Stomach (tissue), 9 donors: ENCODE results near the gene LAGE3. TPM values are rescaled to one million over a fixed set of nuclear protein-coding genes. Genes with fewer than 3 reads are reported as not detected.
A peak's percentile ranks its signal among the peaks of the same experiment; 100 is the strongest.

Source experiments
- DNase-seq, 2 donors: peaks; one replicate each; pipeline versions ENCODE4 v3.0.0 to v3.0.0-alpha.2; 2013 to 2019
- H3K27ac ChIP-seq, 5 donors: fragments of 200-600 bp in 4 of 5; sonication (generic) in 4 of 5; one replicate each; pipeline ENCODE4 v1.5.1; 2013 to 2019; ENCODE audit warnings: mild to moderate bottlenecking in 1 of 5, moderate library complexity in 1 of 5
- H3K27me3 ChIP-seq, 3 donors: fragments of 200-600 bp; sonication (generic); one replicate each; pipeline ENCODE4 v1.5.1; 2017 to 2019; ENCODE audit warnings: mixed run types in 1 of 3
- H3K36me3 ChIP-seq, 4 donors: fragments of 200-600 bp; sonication (generic); 1 replicate in 3 of 4; 2 replicates in 1 of 4; pipeline ENCODE4 v1.5.1; 2016 to 2019
- H3K4me1 ChIP-seq, 4 donors: fragments of 200-600 bp; sonication (generic); one replicate each; pipeline ENCODE4 v1.5.1; 2016 to 2019
- H3K4me3 ChIP-seq, 4 donors: fragments of 200-600 bp; sonication (generic) in 3 of 4; one replicate each; pipeline ENCODE4 v1.5.1; 2016 to 2019; ENCODE audit warnings: mild to moderate bottlenecking in 1 of 4
- H3K9me3 ChIP-seq, 4 donors: fragments of 200-600 bp; sonication (generic); one replicate each; pipeline ENCODE4 v1.5.1; 2016 to 2019
- CTCF ChIP-seq, 7 experiments: fragments of 450-650 bp in 4 of 7; fragments of 200-600 bp in 3 of 7; sonication (generic) in 3 of 7; IDR thresholded peaks; one replicate each; pipeline ENCODE4 v1.5.1; 2016 to 2019; ENCODE audit warnings: antibody characterized with exemption in 7 of 7, control low read depth in 2 of 7, mild to moderate bottlenecking in 1 of 7
- EP300 ChIP-seq: sonication (generic); formaldehyde crosslinking; IDR thresholded peaks from one replicate; pipeline ENCODE4 v1.6.1; 2017; ENCODE audit warnings: antibody characterized with exemption
- POLR2A ChIP-seq, 4 donors: fragments of 450-650 bp; IDR thresholded peaks; one replicate each; pipeline ENCODE4 v1.6.1; 2016; ENCODE audit warnings: antibody characterized with exemption in 4 of 4, control low read depth in 2 of 4, mild to moderate bottlenecking in 1 of 4, moderate library complexity in 1 of 4
- POLR2AphosphoS5 ChIP-seq, 3 donors: sonication (generic); formaldehyde crosslinking; IDR thresholded peaks; one replicate each; pipeline ENCODE4 v1.6.1; 2016; ENCODE audit warnings: antibody characterized with exemption in 3 of 3
- WGBS, 5 donors: extraction: QIAGEN DNeasy Blood & Tissue Kit in 3 of 5; methylation state at CpG; one replicate each; pipeline versions ENCODE4 v1.1.5 to v1.1.7; 2013 to 2018; 5-methylcytosine and 5-hydroxymethylcytosine counted together
- intact Hi-C: fragments of 100-400 bp; cut with DNase I; formaldehyde crosslinking; loops from one replicate; pipeline ENCODE4 v1.15.1; 2023; ENCODE audit warnings: low total_unique reads
- polyA plus RNA-seq, 3 donors: library from polyadenylated mRNA; stranded (reverse); fragments of 200-250 nt; gene quantifications; one replicate each; pipeline ENCODE4 v1.2.3, GENCODE V29; 2013
- total RNA-seq, 5 donors: library from RNA; depleted of rRNA; stranded (reverse); fragments of >200 nt; gene quantifications; one replicate each; pipeline versions ENCODE4 v1.1.0 to v1.2.3, GENCODE V29; 2014 to 2016
- donor health status: healthy with polysubstance abuse.
- donor health status: Bipolar disorder and iron deficiency.
- donor health status: healthy.

The LAGE3 gene
- total and polyA plus RNA-seq, 8 donors: 2.7 to 29.0 (median 8.4) TPM; not detected in 1

GRCh38 chrX:154443992-154444754 is 34.9 kb downstream of the LAGE3 start, which contains the start of gene FAM50A:
FAM50A (plus strand) TSS chrX:154444141; CDS start chrX:154444236, 95 bp downstream.
- Histone ChIP-seq H3K36me3 (peaks cover 9 to 71% (median 57%) of the 10 kb centered on the region in 4 donors), H3K9me3 (no peaks in the 10 kb centered on the region), H3K4me3 (peak within 1 kb of the TSS; percentile 55 to 66 (median 59)), H3K27ac (peak within 1 kb of the TSS; percentile 80 to 91 (median 89)), H3K4me1 (peaks cover 9 to 37% (median 19%) of the 10 kb centered on the region in 4 donors), H3K27me3 (no peaks in the 10 kb centered on the region)
- TF ChIP-seq CTCF (IDR thresholded peaks at IDR 0.05) (no peak), POLR2AphosphoS5 (IDR thresholded peaks at IDR 0.05) (no peak), EP300 (no peak), POLR2A (IDR thresholded peaks at IDR 0.05) (no peak)
- peak; percentile 82 to 92 for DNase-seq
- intact Hi-C loops: no loop called here
- 1 to 37% (median 18%) methylated on average over 16 to 52 of the region's 94 CpGs; no CpG with 5 or more reads in 1 of the 5 donors for WGBS, 5 donors

- TF ChIP-seq CTCF (IDR thresholded peaks at IDR 0.05): no peak
- TF ChIP-seq POLR2AphosphoS5 (IDR thresholded peaks at IDR 0.05): no peak
- no peak for TF ChIP-seq EP300
- intact Hi-C loops: no loop called here
- peaks cover 2 to 71% (median 50%) of the 10 kb centered on the region in 4 donors for H3K36me3 ChIP-seq
Measured at GRCh38 chrX:154443479-154443910, 35.6 kb downstream of the LAGE3 start.

GRCh38 chrX:154441984-154442707 is 36.9 kb downstream of the LAGE3 start:
- no peak overlapping the region for H3K4me3 ChIP-seq
- 73 to 80% (median 77%) methylated on average over 15 to 21 of the region's 21 CpGs for WGBS, 5 donors
- intact Hi-C loops: no loop called here
- H3K9me3 ChIP-seq: no peaks in the 10 kb centered on the region
- H3K27me3 ChIP-seq: no peaks in the 10 kb centered on the region
- peak overlapping the region in 1 of 5 donors; percentile 34 for H3K27ac ChIP-seq
- H3K4me1 ChIP-seq: peaks cover 9 to 53% (median 33%) of the 10 kb centered on the region in 4 donors
- DNase-seq: peak in 1 of 2 donors; percentile 57
- TF ChIP-seq CTCF (IDR thresholded peaks at IDR 0.05): no peak
- no peak for TF ChIP-seq POLR2A (IDR thresholded peaks at IDR 0.05)
- TF ChIP-seq POLR2AphosphoS5 (IDR thresholded peaks at IDR 0.05): no peak
- no peak for TF ChIP-seq EP300
- H3K36me3 ChIP-seq: peaks cover 0 to 59% (median 40%) of the 10 kb centered on the region in 4 donors

More at GRCh38 chrX:154443479-154443910, 35.6 kb downstream of the LAGE3 start:
- peaks cover 9 to 44% (median 24%) of the 10 kb centered on the region in 4 donors for H3K4me1 ChIP-seq
- no peaks in the 10 kb centered on the region for H3K9me3 ChIP-seq
- peak overlapping the region; percentile 47 to 91 (median 85) for H3K27ac ChIP-seq
- DNase-seq: no peak
- 10 to 45% (median 16%) methylated on average over 7 to 10 of the region's 10 CpGs for WGBS, 5 donors
- no peaks in the 10 kb centered on the region for H3K27me3 ChIP-seq
- H3K4me3 ChIP-seq: peak overlapping the region; percentile 55 to 66 (median 59)

- WGBS, 5 donors: 88 to 96% (median 88%) methylated on average over 8 to 11 of the region's 11 CpGs
- DNase-seq: no peak
- intact Hi-C loops: no loop called here
- TF ChIP-seq EP300 (no peak), CTCF (IDR thresholded peaks at IDR 0.05) (no peak), POLR2A (IDR thresholded peaks at IDR 0.05) (no peak), POLR2AphosphoS5 (IDR thresholded peaks at IDR 0.05) (no peak)
- Histone ChIP-seq H3K27ac (no peak overlapping the region), H3K4me1 (peaks cover 9 to 53% (median 33%) of the 10 kb centered on the region in 4 donors), H3K4me3 (no peak overlapping the region), H3K9me3 (peaks cover 0 to 3% (median 0%) of the 10 kb centered on the region in 4 donors), H3K27me3 (no peaks in the 10 kb centered on the region), H3K36me3 (peaks cover 0 to 53% (median 37%) of the 10 kb centered on the region in 4 donors)
Measured at GRCh38 chrX:154441564-154441963, 37.5 kb downstream of the LAGE3 start.
